Choroid plexus epithelial cell (primary cell): ENCODE measurements around the gene LRP1.

Experiments
- DNase-seq: peaks from one replicate; pipeline ENCODE4 v3.0.0-alpha.2; 2010; ENCODE audit warnings: low read depth
- H3K4me3 ChIP-seq: 2 replicates; pipeline ENCODE4 v1.5.1; 2011; ENCODE audit warnings: low read depth, mild to moderate bottlenecking, control low read depth, low read length, moderate library complexity
- TF ChIP-seq, protein P1 (sequence below): conservative IDR thresholded peaks from 2 replicates; pipeline ENCODE4 v1.5.1; 2011; ENCODE audit warnings: low read depth, mild to moderate bottlenecking, control low read depth, inconsistent platforms, low read length, moderate library complexity

Gene LRP1

DNA sequence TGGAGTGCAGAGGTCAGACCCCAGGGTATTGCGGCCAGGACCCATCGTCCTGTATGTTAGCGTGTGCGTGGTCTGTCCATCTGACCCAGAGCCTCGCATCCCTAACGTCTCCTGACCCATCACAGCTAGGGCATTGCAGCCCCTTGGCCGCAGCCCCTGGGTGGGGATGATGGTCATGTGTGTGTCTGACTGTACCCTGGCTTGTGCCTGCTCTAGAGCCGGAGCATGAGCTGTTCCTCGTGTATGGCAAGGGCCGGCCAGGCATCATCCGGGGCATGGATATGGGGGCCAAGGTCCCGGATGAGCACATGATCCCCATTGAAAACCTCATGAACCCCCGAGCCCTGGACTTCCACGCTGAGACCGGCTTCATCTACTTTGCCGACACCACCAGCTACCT is 29.9 kb downstream of the LRP1 start:
- H3K4me3 ChIP-seq: no peak overlapping the region
- TF ChIP-seq, protein P1, sequence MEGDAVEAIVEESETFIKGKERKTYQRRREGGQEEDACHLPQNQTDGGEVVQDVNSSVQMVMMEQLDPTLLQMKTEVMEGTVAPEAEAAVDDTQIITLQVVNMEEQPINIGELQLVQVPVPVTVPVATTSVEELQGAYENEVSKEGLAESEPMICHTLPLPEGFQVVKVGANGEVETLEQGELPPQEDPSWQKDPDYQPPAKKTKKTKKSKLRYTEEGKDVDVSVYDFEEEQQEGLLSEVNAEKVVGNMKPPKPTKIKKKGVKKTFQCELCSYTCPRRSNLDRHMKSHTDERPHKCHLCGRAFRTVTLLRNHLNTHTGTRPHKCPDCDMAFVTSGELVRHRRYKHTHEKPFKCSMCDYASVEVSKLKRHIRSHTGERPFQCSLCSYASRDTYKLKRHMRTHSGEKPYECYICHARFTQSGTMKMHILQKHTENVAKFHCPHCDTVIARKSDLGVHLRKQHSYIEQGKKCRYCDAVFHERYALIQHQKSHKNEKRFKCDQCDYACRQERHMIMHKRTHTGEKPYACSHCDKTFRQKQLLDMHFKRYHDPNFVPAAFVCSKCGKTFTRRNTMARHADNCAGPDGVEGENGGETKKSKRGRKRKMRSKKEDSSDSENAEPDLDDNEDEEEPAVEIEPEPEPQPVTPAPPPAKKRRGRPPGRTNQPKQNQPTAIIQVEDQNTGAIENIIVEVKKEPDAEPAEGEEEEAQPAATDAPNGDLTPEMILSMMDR: no peak
- no peak for DNase-seq

DNA sequence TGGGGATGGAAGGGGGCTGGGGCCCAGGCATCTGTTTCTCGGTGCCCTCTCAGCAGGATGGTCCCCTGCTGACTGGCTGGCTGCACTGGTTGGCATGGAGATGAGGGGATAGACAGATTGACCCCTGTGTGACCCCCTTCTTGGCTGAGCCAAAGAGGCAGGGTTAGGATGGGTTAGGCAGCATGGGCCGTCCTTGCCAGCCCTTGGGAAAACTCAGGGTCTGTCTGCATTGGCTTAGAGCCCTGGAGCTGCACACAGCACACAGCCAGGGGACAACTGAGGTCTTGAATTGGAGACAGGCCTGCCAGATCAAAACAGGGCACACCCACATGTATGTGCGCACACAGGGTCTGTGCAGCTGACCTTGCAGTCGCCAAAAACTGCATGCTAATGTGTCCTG is 30.4 kb downstream of the LRP1 start:
- no peak overlapping the region for H3K4me3 ChIP-seq
- TF ChIP-seq, protein P1: no peak
- no peak for DNase-seq

DNA sequence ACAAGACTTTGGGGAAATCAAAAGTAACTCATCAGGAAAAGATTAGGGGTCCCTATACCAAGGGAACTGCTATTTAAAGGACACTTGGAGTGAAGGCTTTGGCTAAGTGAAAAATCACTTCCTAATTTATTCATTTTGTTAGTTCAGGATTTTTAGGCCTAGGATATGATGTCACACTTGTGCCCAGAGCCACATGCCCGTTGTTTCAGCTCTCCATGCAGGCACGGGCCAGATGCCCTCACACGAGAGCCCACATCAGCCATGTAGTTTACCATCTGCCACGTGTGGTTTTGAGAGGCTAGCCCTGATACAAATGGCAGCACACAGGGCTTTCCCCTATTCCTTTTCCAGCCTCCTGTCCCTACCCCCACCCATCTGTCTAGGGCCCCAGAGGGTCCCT is 31.0 kb downstream of the LRP1 start:
- TF ChIP-seq, protein P1: no peak
- DNase-seq: no peak
- H3K4me3 ChIP-seq: no peak overlapping the region

DNA sequence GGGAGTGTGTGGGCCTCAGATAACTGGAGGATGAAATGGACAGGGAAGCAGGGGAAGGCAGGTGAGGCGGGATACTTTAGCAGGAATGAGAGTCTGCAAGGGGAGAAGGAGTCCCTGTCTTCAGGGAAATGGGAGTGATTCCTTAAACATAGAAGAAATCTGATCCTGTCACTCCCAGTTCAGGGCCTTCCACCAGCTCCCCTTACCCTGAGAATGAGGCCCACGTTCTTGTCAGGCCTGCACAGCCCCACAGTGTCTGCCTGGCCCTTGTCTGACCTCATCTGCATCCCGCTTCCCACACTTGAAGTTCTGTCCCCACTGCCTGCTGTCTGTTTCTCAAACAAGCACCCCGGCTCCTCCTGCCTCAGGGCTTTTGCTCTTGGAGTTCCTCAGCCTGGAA is 31.8 kb downstream of the LRP1 start:
- DNase-seq: no peak
- no peak overlapping the region for H3K4me3 ChIP-seq
- TF ChIP-seq, protein P1: no peak

DNA sequence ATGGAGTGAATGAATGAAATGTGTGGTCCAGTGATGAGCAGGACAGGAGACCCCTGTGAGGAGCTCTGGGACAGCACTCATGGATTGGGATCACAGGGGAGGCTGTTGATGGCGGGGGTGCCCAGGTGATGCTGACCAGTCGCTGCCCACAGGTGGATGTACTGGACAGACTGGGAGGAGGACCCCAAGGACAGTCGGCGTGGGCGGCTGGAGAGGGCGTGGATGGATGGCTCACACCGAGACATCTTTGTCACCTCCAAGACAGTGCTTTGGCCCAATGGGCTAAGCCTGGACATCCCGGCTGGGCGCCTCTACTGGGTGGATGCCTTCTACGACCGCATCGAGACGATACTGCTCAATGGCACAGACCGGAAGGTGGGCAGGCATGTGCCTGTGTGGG is 32.5 kb downstream of the LRP1 start:
- no peak for DNase-seq
- H3K4me3 ChIP-seq: no peak overlapping the region
- TF ChIP-seq, protein P1: no peak

DNA sequence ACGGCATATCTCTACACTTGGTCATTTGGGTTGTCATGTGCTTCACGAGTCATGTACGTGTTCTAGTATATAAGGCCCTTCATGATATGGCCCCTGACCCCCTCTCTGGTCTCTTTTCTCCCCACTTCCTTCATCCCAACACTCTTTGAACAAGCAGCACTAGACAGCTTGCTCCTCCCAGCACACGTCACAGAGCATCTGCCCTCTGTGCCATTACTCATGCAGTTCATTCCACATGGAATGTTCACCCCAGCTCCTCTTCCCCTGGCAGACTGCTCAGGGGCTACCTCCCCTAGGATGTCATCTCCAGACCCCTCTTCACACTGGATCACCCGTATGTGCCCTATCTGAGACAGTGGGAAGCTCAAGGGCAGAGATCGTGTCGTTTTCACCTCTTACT is 33.2 kb downstream of the LRP1 start:
- TF ChIP-seq, protein P1: no peak
- DNase-seq: peak; percentile 57
- no peak overlapping the region for H3K4me3 ChIP-seq

DNA sequence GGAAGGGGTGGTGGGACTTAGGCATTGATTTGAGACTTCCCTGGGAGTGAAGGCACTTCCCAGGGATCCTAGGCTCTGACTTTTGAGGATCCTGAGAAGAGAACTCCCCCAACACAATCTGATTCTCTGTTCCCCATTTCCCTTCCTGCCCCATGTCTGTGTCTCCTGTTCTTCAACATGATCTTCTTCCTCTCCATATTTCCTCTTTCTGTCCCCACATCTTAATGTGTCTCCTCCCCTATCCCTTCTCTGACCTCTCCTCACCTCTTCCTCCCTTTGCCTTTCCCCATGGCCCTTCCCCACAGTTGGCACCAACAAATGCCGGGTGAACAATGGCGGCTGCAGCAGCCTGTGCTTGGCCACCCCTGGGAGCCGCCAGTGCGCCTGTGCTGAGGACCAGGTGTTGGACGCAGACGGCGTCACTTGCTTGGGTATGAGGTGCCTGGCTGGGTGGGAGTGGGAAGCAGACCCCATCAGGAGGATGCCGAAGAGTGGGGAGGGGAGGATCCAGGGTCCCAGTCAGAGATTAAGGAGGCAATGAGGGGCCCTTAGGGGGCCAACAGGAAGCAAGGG is 34.4 kb downstream of the LRP1 start:
- DNase-seq: no peak

More for the DNA sequence above, 34.4 kb downstream of the LRP1 start:
- TF ChIP-seq, protein P1: no peak
- H3K4me3 ChIP-seq: no peak overlapping the region
